Gastroesophageal sphincter (tissue), 4 donors: ENCODE results near the gene SIRPA. TPM values are rescaled to one million over a fixed set of nuclear protein-coding genes. Genes with fewer than 3 reads are reported as not detected.

Experiments
- ATAC-seq: fragments of 150-250 bp; one replicate; pipeline ENCODE4 v1.9.1; 2016; ENCODE audit warnings: mild to moderate bottlenecking, moderate library complexity
- H3K27ac ChIP-seq, 4 donors: fragments of 200-600 bp; sonication (generic) in 3 of 4; 1 replicate in 3 of 4; 2 replicates in 1 of 4; pipeline ENCODE4 v1.5.1; 2016 to 2019
- H3K27me3 ChIP-seq: fragments of 200-600 bp; sonication (generic); one replicate; pipeline ENCODE4 v1.5.1; 2019
- H3K36me3 ChIP-seq, 2 donors: fragments of 200-600 bp; sonication (generic); one replicate each; pipeline ENCODE4 v1.5.1; 2019; ENCODE audit warnings: control low read depth in 1 of 2
- H3K4me1 ChIP-seq, 3 donors: fragments of 200-600 bp; sonication (generic); 1 replicate in 2 of 3; 2 replicates in 1 of 3; pipeline ENCODE4 v1.5.1; 2016 to 2019; ENCODE audit warnings: control low read depth in 2 of 3
- H3K4me3 ChIP-seq, 2 donors: fragments of 200-600 bp; sonication (generic); one replicate each; pipeline ENCODE4 v1.5.1; 2019; ENCODE audit warnings: mild to moderate bottlenecking in 1 of 2, moderate library complexity in 1 of 2
- H3K9me3 ChIP-seq, 3 donors: fragments of 200-600 bp; sonication (generic); one replicate each; pipeline ENCODE4 v1.5.1; 2017 to 2019; ENCODE audit warnings: control low read depth in 2 of 3
- CTCF ChIP-seq, 4 experiments: fragments of 200-600 bp in 2 of 4; fragments of 450-650 bp in 2 of 4; sonication (generic) in 1 of 4; IDR thresholded peaks; one replicate each; pipeline ENCODE4 v1.5.1; 2017 to 2019; ENCODE audit warnings: antibody characterized with exemption in 4 of 4, mild to moderate bottlenecking in 2 of 4, moderate library complexity in 2 of 4
- EP300 ChIP-seq: sonication (generic); formaldehyde crosslinking; IDR thresholded peaks from one replicate; pipeline ENCODE4 v1.6.1; 2017; ENCODE audit warnings: antibody characterized with exemption, mild to moderate bottlenecking
- POLR2A ChIP-seq, 2 donors: fragments of 450-650 bp; IDR thresholded peaks; one replicate each; pipeline ENCODE4 v1.6.1; 2017; ENCODE audit warnings: antibody characterized with exemption in 2 of 2, mild to moderate bottlenecking in 2 of 2, moderate library complexity in 1 of 2
- POLR2AphosphoS5 ChIP-seq: sonication (generic); formaldehyde crosslinking; IDR thresholded peaks from one replicate; pipeline ENCODE4 v1.6.1; 2017; ENCODE audit warnings: antibody characterized with exemption
- WGBS, 2 donors: methylation state at CpG; one replicate each; pipeline ENCODE4 v1.1.5; 2018; ENCODE audit warnings: low coverage in 1 of 2; 5-methylcytosine and 5-hydroxymethylcytosine counted together
- total RNA-seq, 4 donors: library from RNA; depleted of rRNA; stranded (reverse); fragments of >200 nt; gene quantifications; one replicate each; pipeline ENCODE4 v1.1.0, GENCODE V29; 2016

Gene SIRPA
- total RNA-seq, 4 donors from 2014 or later = 11.7 to 31.7 (median 27.4) TPM

- Histone ChIP-seq H3K4me3 (no peak overlapping the region), H3K9me3 (no peaks in the 10 kb centered on the region), H3K36me3 (no peaks in the 10 kb centered on the region), H3K27me3 (peaks cover 21% of the 10 kb centered on the region), H3K27ac (no peak overlapping the region), H3K4me1 (peaks cover 0 to 38% (median 6%) of the 10 kb centered on the region in 3 donors)
- no peak for TF ChIP-seq EP300
- WGBS, 2 donors = 40 to 60% methylated on average over 2 to 7 of the region's 9 CpGs
- no peak for ATAC-seq
Observed at GRCh38 chr20:1885940-1886693, 9.1 kb upstream of the SIRPA start.

GRCh38 chr20:1887321-1887720 lies 7.9 kb upstream of the SIRPA start:
- WGBS, 2 donors = no CpG with 5 or more reads among the region's 5 CpGs
- Histone ChIP-seq H3K9me3 (no peaks in the 10 kb centered on the region), H3K4me1 (peaks cover 0 to 36% (median 0%) of the 10 kb centered on the region in 3 donors), H3K36me3 (no peaks in the 10 kb centered on the region), H3K27me3 (peaks cover 10% of the 10 kb centered on the region), H3K4me3 (no peak overlapping the region), H3K27ac (no peak overlapping the region)
- TF ChIP-seq CTCF (IDR thresholded peaks at IDR 0.05) = no peak
- no peak for TF ChIP-seq EP300
- no peak for TF ChIP-seq POLR2A (IDR thresholded peaks at IDR 0.05)
- no peak for TF ChIP-seq POLR2AphosphoS5
- no peak for ATAC-seq

- peaks cover 0 to 41% (median 0%) of the 10 kb centered on the region in 3 donors for H3K4me1 ChIP-seq
- no peak overlapping the region for H3K4me3 ChIP-seq
- TF ChIP-seq POLR2AphosphoS5 (no peak), POLR2A (IDR thresholded peaks at IDR 0.05) (no peak), EP300 (no peak), CTCF (IDR thresholded peaks at IDR 0.05) (no peak)
- WGBS, 2 donors = 78% methylated on average over 2 of the region's 2 CpGs; no CpG with 5 or more reads in 1 of the 2 donors
- no peak overlapping the region for H3K27ac ChIP-seq
- no peak for ATAC-seq
- peaks cover 6% of the 10 kb centered on the region for H3K27me3 ChIP-seq
- no peaks in the 10 kb centered on the region for H3K9me3 ChIP-seq
- H3K36me3 ChIP-seq = no peaks in the 10 kb centered on the region
Observed at GRCh38 chr20:1887756-1888155, 7.5 kb upstream of the SIRPA start.

GRCh38 chr20:1888796-1889463 lies 6.3 kb upstream of the SIRPA start:
- Histone ChIP-seq H3K4me1 (peaks cover 0 to 42% (median 0%) of the 10 kb centered on the region in 3 donors), H3K27ac (no peak overlapping the region), H3K36me3 (no peaks in the 10 kb centered on the region), H3K27me3 (no peaks in the 10 kb centered on the region), H3K9me3 (no peaks in the 10 kb centered on the region), H3K4me3 (no peak overlapping the region)
- peak; percentile 59 for ATAC-seq
- TF ChIP-seq POLR2AphosphoS5 (peak; percentile 7), EP300 (no peak), CTCF (IDR thresholded peaks at IDR 0.05) (no peak), POLR2A (IDR thresholded peaks at IDR 0.05) (no peak)
- 88% methylated on average over 1 of the region's 7 CpGs; no CpG with 5 or more reads in 1 of the 2 donors for WGBS, 2 donors

- TF ChIP-seq POLR2A (IDR thresholded peaks at IDR 0.05) (no peak), EP300 (no peak), CTCF (IDR thresholded peaks at IDR 0.05) (no peak)
- no peak for ATAC-seq
- Histone ChIP-seq H3K27me3 (no peaks in the 10 kb centered on the region), H3K4me1 (peaks cover 0 to 47% (median 0%) of the 10 kb centered on the region in 3 donors), H3K27ac (no peak overlapping the region), H3K9me3 (no peaks in the 10 kb centered on the region), H3K4me3 (no peak overlapping the region), H3K36me3 (no peaks in the 10 kb centered on the region)
- WGBS, 2 donors = 70 to 84% methylated on average over 2 to 5 of the region's 14 CpGs
Observed at GRCh38 chr20:1890469-1891262, 4.5 kb upstream of the SIRPA start.
